Activated naive CD4-positive, alpha-beta T cell treated with anti-CD3 and anti-CD28 coated beads, Interleukin-2, amount 50 U/mL, for 72 hours (primary cell): ENCODE data around the gene CACNA1D. TPM values are rescaled to one million over a fixed set of nuclear protein-coding genes. Genes with fewer than 3 reads are reported as not detected.

Experiments
- ATAC-seq, 2 donors: fragments of 150-1000 bp; cut with Tn5 transposase; 2 replicates each; pipeline ENCODE4 v1.10.0; 2021; ENCODE audit warnings: mild to moderate bottlenecking in 2 of 2, moderate library complexity in 2 of 2
- DNase-seq, 2 donors: peaks; one replicate each; pipeline ENCODE4 v3.0.0; 2021 to 2022; ENCODE audit warnings: low spot score in 2 of 2
- H3K27ac Mint-ChIP-seq, 2 donors: one replicate each; pipeline ENCODE4 v1.8.0; 2022; ENCODE audit warnings: mild to moderate bottlenecking in 2 of 2, mixed read lengths in 2 of 2
- H3K36me3 Mint-ChIP-seq, 2 donors: one replicate each; pipeline ENCODE4 v1.8.0; 2022; ENCODE audit warnings: mixed read lengths in 2 of 2
- H3K9me3 Mint-ChIP-seq, 2 donors: one replicate each; pipeline ENCODE4 v1.8.0; 2022; ENCODE audit warnings: mixed read lengths in 2 of 2
- total RNA-seq, 2 donors: library from RNA; stranded (reverse); gene quantifications; one replicate each; pipeline ENCODE4 v1.2.3, GENCODE V29; 2022

The CACNA1D gene
- total RNA-seq, 2 donors from 2014 or later: 0.10 TPM; not detected in 1

GRCh38 chr3:53489787-53490458 lies 4.5 kb upstream of the CACNA1D start:
- ATAC-seq (no peak), DNase-seq (no peak)
- Mint-ChIP-seq H3K9me3 (no peaks in the 10 kb centered on the region), H3K27ac (no peak overlapping the region), H3K36me3 (no peaks in the 10 kb centered on the region)

- no peak overlapping the region for H3K27ac Mint-ChIP-seq
- ATAC-seq (no peak), DNase-seq (no peak)
- H3K36me3 Mint-ChIP-seq: no peaks in the 10 kb centered on the region
- no peaks in the 10 kb centered on the region for H3K9me3 Mint-ChIP-seq
Observed at GRCh38 chr3:53490459-53490968, 3.9 kb upstream of the CACNA1D start.

- H3K9me3 Mint-ChIP-seq: no peaks in the 10 kb centered on the region
- H3K27ac Mint-ChIP-seq: no peak overlapping the region
- no peaks in the 10 kb centered on the region for H3K36me3 Mint-ChIP-seq
- ATAC-seq (no peak), DNase-seq (no peak)
Observed at GRCh38 chr3:53491276-53491675, 3.1 kb upstream of the CACNA1D start.

GRCh38 chr3:53493595-53493962 lies 832 bp upstream of the CACNA1D start:
- Mint-ChIP-seq H3K9me3 (no peaks in the 10 kb centered on the region), H3K36me3 (no peaks in the 10 kb centered on the region), H3K27ac (no peak overlapping the region)
- DNase-seq (no peak), ATAC-seq (no peak)

- DNase-seq: no peak
- Mint-ChIP-seq H3K27ac (no peak overlapping the region), H3K36me3 (no peaks in the 10 kb centered on the region), H3K9me3 (no peaks in the 10 kb centered on the region)
- no peak for ATAC-seq
Observed at GRCh38 chr3:53495146-53495519, 722 bp downstream of the CACNA1D start.

GRCh38 chr3:53495520-53496391 lies 1.3 kb downstream of the CACNA1D start:
- H3K36me3 Mint-ChIP-seq: no peaks in the 10 kb centered on the region
- no peaks in the 10 kb centered on the region for H3K9me3 Mint-ChIP-seq
- H3K27ac Mint-ChIP-seq: peak overlapping the region in 1 of 2 donors; percentile 39
- ATAC-seq: peak in 1 of 2 donors; percentile 27
- DNase-seq: peak in 1 of 2 donors; percentile 5

- ATAC-seq (no peak), DNase-seq (no peak)
- no peaks in the 10 kb centered on the region for H3K9me3 Mint-ChIP-seq
- H3K27ac Mint-ChIP-seq: no peak overlapping the region
- H3K36me3 Mint-ChIP-seq: no peaks in the 10 kb centered on the region
Observed at GRCh38 chr3:53496392-53496670, 1.9 kb downstream of the CACNA1D start.

GRCh38 chr3:53496984-53497383 lies 2.6 kb downstream of the CACNA1D start:
- Mint-ChIP-seq H3K36me3 (no peaks in the 10 kb centered on the region), H3K27ac (no peak overlapping the region), H3K9me3 (no peaks in the 10 kb centered on the region)
- ATAC-seq: no peak
- no peak for DNase-seq

GRCh38 chr3:53498806-53499641 lies 4.6 kb downstream of the CACNA1D start:
- no peak overlapping the region for H3K27ac Mint-ChIP-seq
- no peak for ATAC-seq
- DNase-seq: no peak
- no peaks in the 10 kb centered on the region for H3K36me3 Mint-ChIP-seq
- no peaks in the 10 kb centered on the region for H3K9me3 Mint-ChIP-seq

GRCh38 chr3:53500165-53500777 lies 5.9 kb downstream of the CACNA1D start:
- ATAC-seq (no peak), DNase-seq (no peak)
- no peaks in the 10 kb centered on the region for H3K9me3 Mint-ChIP-seq
- no peak overlapping the region for H3K27ac Mint-ChIP-seq
- no peaks in the 10 kb centered on the region for H3K36me3 Mint-ChIP-seq

- Mint-ChIP-seq H3K36me3 (no peaks in the 10 kb centered on the region), H3K27ac (no peak overlapping the region), H3K9me3 (no peaks in the 10 kb centered on the region)
- no peak for DNase-seq
- no peak for ATAC-seq
Observed at GRCh38 chr3:53501178-53501577, 6.8 kb downstream of the CACNA1D start.

- no peak for DNase-seq
- Mint-ChIP-seq H3K36me3 (no peaks in the 10 kb centered on the region), H3K9me3 (no peaks in the 10 kb centered on the region), H3K27ac (no peak overlapping the region)
- no peak for ATAC-seq
Observed at GRCh38 chr3:53502737-53503136, 8.3 kb downstream of the CACNA1D start.

GRCh38 chr3:53503195-53503594 lies 8.8 kb downstream of the CACNA1D start:
- Mint-ChIP-seq H3K27ac (no peak overlapping the region), H3K36me3 (no peaks in the 10 kb centered on the region), H3K9me3 (no peaks in the 10 kb centered on the region)
- ATAC-seq (no peak), DNase-seq (no peak)

GRCh38 chr3:53506110-53506762 lies 11.8 kb downstream of the CACNA1D start:
- DNase-seq (no peak), ATAC-seq (no peak)
- Mint-ChIP-seq H3K36me3 (no peaks in the 10 kb centered on the region), H3K9me3 (no peaks in the 10 kb centered on the region), H3K27ac (no peak overlapping the region)

- no peak for ATAC-seq
- no peak overlapping the region for H3K27ac Mint-ChIP-seq
- no peaks in the 10 kb centered on the region for H3K9me3 Mint-ChIP-seq
- no peak for DNase-seq
- no peaks in the 10 kb centered on the region for H3K36me3 Mint-ChIP-seq
Observed at GRCh38 chr3:53506763-53507145, 12.3 kb downstream of the CACNA1D start.

- Mint-ChIP-seq H3K27ac (no peak overlapping the region), H3K9me3 (no peaks in the 10 kb centered on the region), H3K36me3 (no peaks in the 10 kb centered on the region)
- DNase-seq: no peak
- ATAC-seq: no peak
Observed at GRCh38 chr3:53509494-53509893, 15.1 kb downstream of the CACNA1D start.
